A549 (cell line): ENCODE results near the gene CENPL. TPM values are rescaled to one million over a fixed set of nuclear protein-coding genes. Genes with fewer than 3 reads are reported as not detected.

Source experiments
- ATAC-seq, 2 experiments: fragments of 200-7000 bp in 1 of 2; fragments of >200 bp in 1 of 2; cut with Nextera tagmentation in 1 of 2; cut with Tn5 transposase in 1 of 2; 3 replicates each; pipeline versions ENCODE4 v1.8.0 to v1.9.1; 2018 to 2020; ENCODE audit warnings: mild to moderate bottlenecking in 1 of 2, moderate library complexity in 1 of 2
- CTCF ChIA-PET: fragments of 300-600 bp; sonication (Branson Sonifier 250); formaldehyde crosslinking; extraction: SDS; loops from one replicate; lab custom pipeline; 2021; ENCODE audit warnings: antibody characterized with exemption, inconsistent platforms; lab: Yijun Ruan, JAX
- POLR2A ChIA-PET: fragments of 350-600 bp; formaldehyde crosslinking; extraction: SDS; loops from one replicate; lab custom pipeline; 2021; ENCODE audit warnings: antibody characterized with exemption, inconsistent platforms; lab: Yijun Ruan, JAX
- DNase-seq, 2 experiments: peaks; one replicate each; pipeline versions ENCODE4 v3.0.0 to v3.0.0-alpha.2; 2011 to 2016; ENCODE audit warnings: low read depth in 1 of 2, low spot score in 1 of 2
- FAIRE-seq: peaks from 2 replicates; lab custom pipeline; 2011; peaks lifted over from hg19 to GRCh38; lab: Jason Lieb, UNC
- H3K27ac ChIP-seq, 2 experiments: fragments of >200 bp; sonication (Bioruptor Twin); formaldehyde crosslinking; 3 replicates each; pipeline ENCODE4 v1.5.1; 2016 to 2017
- H3K4me1 ChIP-seq: fragments of >200 bp; sonication (Bioruptor Twin); formaldehyde crosslinking; 3 replicates; pipeline ENCODE4 v1.6.1; 2016
- H3K4me2 ChIP-seq: fragments of >200 bp; sonication (Bioruptor Twin); formaldehyde crosslinking; 3 replicates; pipeline ENCODE4 v1.6.1; 2016
- H3K4me3 ChIP-seq: fragments of >200 bp; sonication (Bioruptor Twin); formaldehyde crosslinking; 3 replicates; pipeline ENCODE4 v1.5.1; 2016
- H3K9me3 ChIP-seq: fragments of >200 bp; sonication (Bioruptor Twin); formaldehyde crosslinking; 3 replicates; pipeline ENCODE4 v1.6.1; 2016
- CBX2 ChIP-seq: fragments of 200-600 bp; sonication (generic); IDR thresholded peaks from 2 replicates; pipeline ENCODE4 v1.6.1; 2016; ENCODE audit warnings: low read depth, mild to moderate bottlenecking, borderline replicate concordance
- CEBPB ChIP-seq, 2 experiments: fragments of >200 bp in 1 of 2; sonication (Bioruptor Twin) in 1 of 2; formaldehyde crosslinking in 1 of 2; IDR thresholded peaks; 2 replicates each; pipeline ENCODE4 v1.6.1; 2012 to 2016
- CHD2 ChIP-seq: fragments of 150-350 bp; IDR thresholded peaks from 2 replicates; pipeline ENCODE4 v1.6.1; 2014; ENCODE audit warnings: low read length; ENCODE audit not compliant: partially characterized antibody
- CTCF ChIP-seq: fragments of >200 bp; sonication (Bioruptor Twin); formaldehyde crosslinking; IDR thresholded peaks from 3 replicates; pipeline ENCODE4 v1.5.1; 2016
- E2F6 ChIP-seq: IDR thresholded peaks from 2 replicates; pipeline ENCODE4 v1.6.1; 2012; ENCODE audit warnings: low read depth, borderline replicate concordance
- EHF ChIP-seq: fragments of 250-450 bp; sonication (Bioruptor Pico); IDR thresholded peaks from 2 replicates; pipeline ENCODE4 v1.5.0; 2020; ENCODE audit warnings: mild to moderate bottlenecking
- FOSB ChIP-seq: fragments of 250-450 bp; sonication (Bioruptor Pico); IDR thresholded peaks from 2 replicates; pipeline ENCODE4 v1.5.0; 2020; ENCODE audit warnings: mild to moderate bottlenecking, moderate library complexity
- FOSL2 ChIP-seq, 2 experiments: fragments of 450-650 bp in 1 of 2; fragments of >200 bp in 1 of 2; sonication (Bioruptor Twin) in 1 of 2; formaldehyde crosslinking; IDR thresholded peaks; 2 replicates each; pipeline versions ENCODE4 v1.5.0 to v1.6.1; 2016 to 2020; ENCODE audit warnings: mild to moderate bottlenecking in 1 of 2, moderate library complexity in 1 of 2
- FOXS1 ChIP-seq: fragments of 250-450 bp; sonication (Bioruptor Pico); IDR thresholded peaks from 2 replicates; pipeline ENCODE4 v1.5.0; 2020; ENCODE audit warnings: mild to moderate bottlenecking, moderate library complexity
- GATA3 ChIP-seq: IDR thresholded peaks from 2 replicates; pipeline ENCODE4 v1.6.1; 2012; ENCODE audit warnings: borderline replicate concordance
- HDAC2 ChIP-seq: fragments of 200-600 bp; sonication (generic); IDR thresholded peaks from 2 replicates; pipeline ENCODE4 v1.6.1; 2016
- HOXA7 ChIP-seq: fragments of 250-450 bp; sonication (Bioruptor Pico); IDR thresholded peaks from 2 replicates; pipeline ENCODE4 v1.5.0; 2020; ENCODE audit warnings: mild to moderate bottlenecking, moderate library complexity
- HOXB13 ChIP-seq: fragments of 250-450 bp; sonication (Bioruptor Pico); IDR thresholded peaks from 2 replicates; pipeline ENCODE4 v1.5.0; 2020; ENCODE audit warnings: low read depth, mild to moderate bottlenecking, moderate library complexity
- HOXB5 ChIP-seq: fragments of 250-450 bp; sonication (Bioruptor Pico); IDR thresholded peaks from 2 replicates; pipeline ENCODE4 v1.5.0; 2020; ENCODE audit warnings: mild to moderate bottlenecking, moderate library complexity
- MAFK ChIP-seq: fragments of 450-650 bp; IDR thresholded peaks from 2 replicates; pipeline ENCODE4 v1.6.1; 2014; ENCODE audit not compliant: partially characterized antibody
- MAZ ChIP-seq: fragments of 150-350 bp; IDR thresholded peaks from 2 replicates; pipeline ENCODE4 v1.6.1; 2014; ENCODE audit warnings: antibody characterized with exemption, low read depth, low read length, borderline replicate concordance
- MYC ChIP-seq: IDR thresholded peaks from 2 replicates; pipeline ENCODE4 v1.6.1; 2012; ENCODE audit warnings: mild to moderate bottlenecking, inconsistent platforms, low read length, improper control_type of control experiment, borderline replicate concordance
- NFE2L2 ChIP-seq: fragments of 150-350 bp; conservative IDR thresholded peaks from 2 replicates; pipeline ENCODE4 v1.6.1; 2014; ENCODE audit warnings: low read length
- NR3C1 ChIP-seq: fragments of >200 bp; sonication (Bioruptor Twin); formaldehyde crosslinking; IDR thresholded peaks from 3 replicates; pipeline ENCODE4 v1.6.1; 2017
- POLR2A ChIP-seq: IDR thresholded peaks from 2 replicates; pipeline ENCODE4 v1.6.1; 2012; ENCODE audit warnings: mild to moderate bottlenecking, low read length
- POLR2AphosphoS2 ChIP-seq: conservative IDR thresholded peaks from 2 replicates; pipeline ENCODE4 v1.6.1; 2012; ENCODE audit warnings: low read length, improper control_type of control experiment, inconsistent platforms
- RCOR1 ChIP-seq: fragments of 150-350 bp; IDR thresholded peaks from 2 replicates; pipeline ENCODE4 v1.6.1; 2014; ENCODE audit warnings: antibody characterized with exemption, low read length, low read depth
- REST ChIP-seq: fragments of 200-600 bp; sonication (generic); IDR thresholded peaks from 2 replicates; pipeline ENCODE4 v1.6.1; 2016; ENCODE audit warnings: antibody characterized with exemption, mild to moderate bottlenecking, moderate library complexity
- SMC3 ChIP-seq: fragments of >200 bp; sonication (Bioruptor Twin); formaldehyde crosslinking; IDR thresholded peaks from 3 replicates; pipeline ENCODE4 v1.6.1; 2018; ENCODE audit warnings: inconsistent platforms
- TFCP2L1 ChIP-seq: fragments of 250-450 bp; sonication (Bioruptor Pico); IDR thresholded peaks from 2 replicates; pipeline ENCODE4 v1.5.0; 2021; ENCODE audit warnings: mild to moderate bottlenecking
- TP53 ChIP-seq: fragments of 250-450 bp; sonication (Bioruptor Pico); IDR thresholded peaks from 2 replicates; pipeline ENCODE4 v1.5.0; 2021; ENCODE audit warnings: mild to moderate bottlenecking, moderate library complexity
- USF2 ChIP-seq: fragments of 450-650 bp; IDR thresholded peaks from 2 replicates; pipeline ENCODE4 v1.6.1; 2014; ENCODE audit warnings: antibody characterized with exemption
- ZFP36 ChIP-seq: fragments of 450-650 bp; IDR thresholded peaks from 2 replicates; pipeline ENCODE4 v1.6.1; 2014; ENCODE audit warnings: borderline replicate concordance; ENCODE audit not compliant: partially characterized antibody
- ZSCAN20 ChIP-seq: fragments of 250-450 bp; sonication (Bioruptor Pico); IDR thresholded peaks from 2 replicates; pipeline ENCODE4 v1.8.0; 2022; ENCODE audit warnings: mild to moderate bottlenecking, moderate library complexity
- WGBS: methylation state at CpG from one replicate; pipeline ENCODE4 v1.1.6; 2017; ENCODE audit errors: missing lambda C conversion rate; 5-methylcytosine and 5-hydroxymethylcytosine counted together
- polyA plus RNA-seq, 4 experiments: library from polyadenylated mRNA; depleted of rRNA in 3 of 4; stranded (reverse); fragments of >200 nt; fragmentation: RNase III in 1 of 4; extraction: RNeasy Plus Mini Kit Qiagen cat#74134 plus additional on column Dnase treatment in 1 of 4; gene quantifications; 2 replicates in 3 of 4; 3 replicates in 1 of 4; pipeline ENCODE4 v1.2.3, GENCODE V29; 2011 to 2017
- TF ChIP-seq, protein P1 (sequence below): IDR thresholded peaks from 2 replicates; pipeline ENCODE4 v1.6.1; 2012
- TF ChIP-seq, protein P2 (sequence below): fragments of >200 bp; sonication (Bioruptor Twin); formaldehyde crosslinking; IDR thresholded peaks from 2 replicates; pipeline ENCODE4 v1.6.1; 2016
- TF ChIP-seq, protein P3 (sequence below): fragments of >200 bp; sonication (Bioruptor Twin); formaldehyde crosslinking; IDR thresholded peaks from 3 replicates; pipeline ENCODE4 v1.6.1; 2016

The CENPL gene
- polyA plus RNA-seq, 2 of the 4 experiments (the other 2 are of a cell fraction) = 10.8 to 20.2 TPM

- no peak for FAIRE-seq
- Histone ChIP-seq H3K27ac (peak within 1 kb of the TSS; percentile 96 to 97), H3K9me3 (no peaks in the 10 kb centered on the region), H3K4me1 (peaks cover 30% of the 10 kb centered on the region), H3K4me3 (peak within 1 kb of the TSS; percentile 97), H3K4me2 (peak within 1 kb of the TSS; percentile 92)
- ChIA-PET POLR2A (interaction anchor here (0.5 to 2.6 kb wide), 64 partner anchors 8 to 1416 kb away, joined by 3 to 26 read pairs (median 4); partner anchors contain the start of genes CACYBP, CENPL, DARS2 and KLHL20), CTCF (interaction anchor here (0.7 to 1.6 kb wide), 7 partner anchors 10 to 1324 kb away, joined by 3 to 5 read pairs (median 3); no protein-coding TSS in a partner anchor)
- 2% methylated on average over 22 of the region's 30 CpGs for WGBS
- peak; percentile 89 to 100 for DNase-seq
- ATAC-seq = peak; percentile 71 to 90
- TF ChIP-seq POLR2AphosphoS2 = no peak
- TF ChIP-seq SMC3 = no peak
- TF ChIP-seq REST = no peak; the same call in none of the 2 replicates
- TF ChIP-seq, protein P1, sequence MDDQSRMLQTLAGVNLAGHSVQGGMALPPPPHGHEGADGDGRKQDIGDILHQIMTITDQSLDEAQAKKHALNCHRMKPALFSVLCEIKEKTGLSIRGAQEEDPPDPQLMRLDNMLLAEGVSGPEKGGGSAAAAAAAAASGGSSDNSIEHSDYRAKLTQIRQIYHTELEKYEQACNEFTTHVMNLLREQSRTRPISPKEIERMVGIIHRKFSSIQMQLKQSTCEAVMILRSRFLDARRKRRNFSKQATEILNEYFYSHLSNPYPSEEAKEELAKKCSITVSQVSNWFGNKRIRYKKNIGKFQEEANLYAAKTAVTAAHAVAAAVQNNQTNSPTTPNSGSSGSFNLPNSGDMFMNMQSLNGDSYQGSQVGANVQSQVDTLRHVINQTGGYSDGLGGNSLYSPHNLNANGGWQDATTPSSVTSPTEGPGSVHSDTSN = peak; percentile 60; the same call in 1 of the 2 replicates
- no peak for TF ChIP-seq FOXS1 (CRISPR knock-in tag)
- no peak for TF ChIP-seq HOXB5
- TF ChIP-seq FOSL2 (IDR thresholded peaks at IDR 0.05) = no peak
- TF ChIP-seq FOSL2 (CRISPR knock-in tag; IDR thresholded peaks at IDR 0.05) = peak; percentile 65; the same call in 1 of the 2 replicates
- no peak for TF ChIP-seq ZSCAN20 (CRISPR knock-in tag)
- TF ChIP-seq MAZ = no peak
- TF ChIP-seq, protein P2, sequence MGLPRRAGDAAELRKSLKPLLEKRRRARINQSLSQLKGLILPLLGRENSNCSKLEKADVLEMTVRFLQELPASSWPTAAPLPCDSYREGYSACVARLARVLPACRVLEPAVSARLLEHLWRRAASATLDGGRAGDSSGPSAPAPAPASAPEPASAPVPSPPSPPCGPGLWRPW = no peak
- peak; percentile 29; the same call in 1 of the 2 replicates for TF ChIP-seq TFCP2L1 (CRISPR knock-in tag)
- no peak for TF ChIP-seq NR3C1
- 0 out of 2 replicates have a peak, but pooled peaks have one; percentile 10 for TF ChIP-seq E2F6
- peak; percentile 99 for TF ChIP-seq POLR2A
- TF ChIP-seq RCOR1 = no peak
- TF ChIP-seq CHD2 = no peak
- peak; percentile 72 for TF ChIP-seq TP53
- TF ChIP-seq EHF (CRISPR knock-in tag) = no peak
- peak; percentile 93 for TF ChIP-seq USF2
- TF ChIP-seq FOSB = peak; percentile 85
- TF ChIP-seq CTCF = no peak
- TF ChIP-seq MYC = peak; percentile 88; the same call in 1 of the 2 replicates
- TF ChIP-seq HOXB13 = no peak
- TF ChIP-seq ZFP36 = no peak
- TF ChIP-seq HOXA7 (CRISPR knock-in tag) = peak; percentile 28; the same call in 1 of the 2 replicates
- TF ChIP-seq MAFK = no peak
- no peak for TF ChIP-seq NFE2L2
- TF ChIP-seq CBX2 = no peak
- TF ChIP-seq, protein P3, sequence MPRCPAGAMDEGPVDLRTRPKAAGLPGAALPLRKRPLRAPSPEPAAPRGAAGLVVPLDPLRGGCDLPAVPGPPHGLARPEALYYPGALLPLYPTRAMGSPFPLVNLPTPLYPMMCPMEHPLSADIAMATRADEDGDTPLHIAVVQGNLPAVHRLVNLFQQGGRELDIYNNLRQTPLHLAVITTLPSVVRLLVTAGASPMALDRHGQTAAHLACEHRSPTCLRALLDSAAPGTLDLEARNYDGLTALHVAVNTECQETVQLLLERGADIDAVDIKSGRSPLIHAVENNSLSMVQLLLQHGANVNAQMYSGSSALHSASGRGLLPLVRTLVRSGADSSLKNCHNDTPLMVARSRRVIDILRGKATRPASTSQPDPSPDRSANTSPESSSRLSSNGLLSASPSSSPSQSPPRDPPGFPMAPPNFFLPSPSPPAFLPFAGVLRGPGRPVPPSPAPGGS = peak; percentile 99
- peak; percentile 37; the same call in 1 of the 2 replicates for TF ChIP-seq GATA3
- no peak for TF ChIP-seq CEBPB (IDR thresholded peaks at IDR 0.05)
- no peak for TF ChIP-seq HDAC2
These were observed 43.1 kb upstream of the CENPL start, which contains the start of gene GAS5 for GRCh38 chr1:173867753-173868265. TSS of gene GAS5 (minus strand) at chr1:173867989.
